DMS114 treated with DMSO at 0.1 percent for 48 hours (cell line): ENCODE data around the gene IKZF1.

Experiments used
- DNase-seq: peaks from one replicate; lab custom pipeline; 2025; ENCODE audit not compliant: unreplicated experiment; lab: John Stamatoyannopoulos, UW

Gene IKZF1

GRCh38 chr7:50404392-50404791 is 99.9 kb downstream of the IKZF1 start:
- no peak for DNase-seq

- DNase-seq: no peak
Observed at GRCh38 chr7:50405221-50405620, 100.7 kb downstream of the IKZF1 start.

GRCh38 chr7:50406935-50407334 is 102.4 kb downstream of the IKZF1 start:
- no peak for DNase-seq

GRCh38 chr7:50409856-50410745 is 105.6 kb downstream of the IKZF1 start:
- DNase-seq: no peak

- DNase-seq: no peak
Observed at GRCh38 chr7:50411332-50411731, 106.8 kb downstream of the IKZF1 start.

- DNase-seq: no peak
Observed at GRCh38 chr7:50412973-50413372, 108.5 kb downstream of the IKZF1 start.

- no peak for DNase-seq
Observed at GRCh38 chr7:50413561-50413960, 109.0 kb downstream of the IKZF1 start.

GRCh38 chr7:50415844-50416364 is 111.4 kb downstream of the IKZF1 start:
- DNase-seq: no peak

- DNase-seq: no peak
Observed at GRCh38 chr7:50416527-50417182, 112.1 kb downstream of the IKZF1 start.

- peak; percentile 90 for DNase-seq
Observed at GRCh38 chr7:50418086-50418515, 113.6 kb downstream of the IKZF1 start.

GRCh38 chr7:50418526-50419290 is 114.2 kb downstream of the IKZF1 start:
- no peak for DNase-seq

- DNase-seq: no peak
Observed at GRCh38 chr7:50421043-50421442, 116.5 kb downstream of the IKZF1 start.

GRCh38 chr7:50422858-50423257 is 118.3 kb downstream of the IKZF1 start:
- no peak for DNase-seq

- no peak for DNase-seq
Observed at GRCh38 chr7:50423860-50424259, 119.3 kb downstream of the IKZF1 start.

- DNase-seq: no peak
Observed at GRCh38 chr7:50425318-50425717, 120.8 kb downstream of the IKZF1 start.

- DNase-seq: no peak
Observed at GRCh38 chr7:50426280-50427045, 121.9 kb downstream of the IKZF1 start.

- no peak for DNase-seq
Observed at GRCh38 chr7:50427518-50427917, 123.0 kb downstream of the IKZF1 start.

- no peak for DNase-seq
Observed at GRCh38 chr7:50428911-50429310, 124.4 kb downstream of the IKZF1 start.

- no peak for DNase-seq
Observed at GRCh38 chr7:50431316-50431715, 126.8 kb downstream of the IKZF1 start.

GRCh38 chr7:50431722-50432305 is 127.3 kb downstream of the IKZF1 start:
- no peak for DNase-seq
